HEK293 (cell line): ENCODE results near the gene COL9A3.

Source experiments
- CTCF ChIA-PET: fragments of 350-600 bp; formaldehyde crosslinking; extraction: SDS; loops from one replicate; lab custom pipeline; 2021; ENCODE audit warnings: antibody characterized with exemption; lab: Yijun Ruan, JAX
- POLR2A ChIA-PET: fragments of 300-600 bp; formaldehyde crosslinking; extraction: SDS; loops from one replicate; lab custom pipeline; 2020; ENCODE audit warnings: antibody characterized with exemption, inconsistent platforms; lab: Yijun Ruan, JAX
- H3K27ac ChIP-seq: fragments of 200-500 bp; sonication (Bioruptor generic); 2 replicates; pipeline ENCODE4 v1.5.1; 2014; ENCODE audit warnings: low read depth, low read length, control low read depth, inconsistent platforms; ENCODE audit errors: extremely low read depth
- H3K36me3 ChIP-seq, 2 experiments: fragments of 200-500 bp in 1 of 2; sonication (Bioruptor generic) in 1 of 2; 1 replicate in 1 of 2; 2 replicates in 1 of 2; pipeline ENCODE4 v1.5.1; 2014 to 2017; ENCODE audit warnings: inconsistent platforms in 2 of 2, low read length in 2 of 2; ENCODE audit not compliant: control insufficient read depth in 2 of 2, insufficient read depth in 1 of 2
- H3K4me1 ChIP-seq: fragments of 200-500 bp; sonication (Bioruptor generic); 2 replicates; pipeline ENCODE4 v1.5.1; 2014; ENCODE audit warnings: mild to moderate bottlenecking, low read length, inconsistent platforms; ENCODE audit not compliant: control insufficient read depth, insufficient read depth
- H3K4me3 ChIP-seq: 2 replicates; pipeline ENCODE4 v1.5.1; 2011; ENCODE audit warnings: low read depth, mild to moderate bottlenecking, control low read depth, low read length, moderate library complexity
- H3K9me3 ChIP-seq: fragments of 200-500 bp; sonication (Bioruptor generic); 2 replicates; pipeline ENCODE4 v1.5.1; 2014; ENCODE audit warnings: low read depth, low read length, inconsistent platforms; ENCODE audit not compliant: control insufficient read depth, insufficient read depth
- AEBP2 ChIP-seq: fragments of 450-650 bp; formaldehyde crosslinking; IDR thresholded peaks from 2 replicates; pipeline ENCODE4 v1.5.1; 2016; ENCODE audit warnings: missing biosample characterization, missing genetic modification characterization, borderline replicate concordance
- GFI1B ChIP-seq: fragments of 450-650 bp; formaldehyde crosslinking; IDR thresholded peaks from 2 replicates; pipeline ENCODE4 v1.5.1; 2016; ENCODE audit warnings: missing biosample characterization, missing genetic modification characterization
- MYNN ChIP-seq: fragments of 450-650 bp; formaldehyde crosslinking; IDR thresholded peaks from 2 replicates; pipeline ENCODE4 v1.5.1; 2016; ENCODE audit warnings: missing biosample characterization, missing genetic modification characterization, borderline replicate concordance
- ZBTB1 ChIP-seq: fragments of 450-650 bp; formaldehyde crosslinking; IDR thresholded peaks from 2 replicates; pipeline ENCODE4 v1.5.1; 2016; ENCODE audit warnings: missing biosample characterization, missing genetic modification characterization
- ZNF133 ChIP-seq: fragments of 450-650 bp; formaldehyde crosslinking; IDR thresholded peaks from 2 replicates; pipeline ENCODE4 v1.5.1; 2016; ENCODE audit warnings: missing biosample characterization, missing genetic modification characterization
- ZNF26 ChIP-seq: fragments of 450-650 bp; formaldehyde crosslinking; IDR thresholded peaks from 2 replicates; pipeline ENCODE4 v1.5.1; 2016; ENCODE audit warnings: missing biosample characterization, missing genetic modification characterization
- ZNF391 ChIP-seq: fragments of 450-650 bp; formaldehyde crosslinking; IDR thresholded peaks from 2 replicates; pipeline ENCODE4 v1.5.1; 2016; ENCODE audit warnings: low read depth, missing biosample characterization, missing genetic modification characterization, borderline replicate concordance
- ZNF433 ChIP-seq: fragments of 450-650 bp; formaldehyde crosslinking; IDR thresholded peaks from 2 replicates; pipeline ENCODE4 v1.5.1; 2016; ENCODE audit warnings: missing biosample characterization, missing genetic modification characterization, low read depth
- ZNF518A ChIP-seq: fragments of 450-650 bp; formaldehyde crosslinking; conservative IDR thresholded peaks from 2 replicates; pipeline ENCODE4 v1.5.1; 2016; ENCODE audit warnings: low read depth, missing biosample characterization, missing genetic modification characterization
- ZNF623 ChIP-seq: fragments of 450-650 bp; formaldehyde crosslinking; IDR thresholded peaks from 2 replicates; pipeline ENCODE4 v1.5.1; 2016; ENCODE audit warnings: missing biosample characterization, missing genetic modification characterization
- ZNF658 ChIP-seq: fragments of 450-650 bp; formaldehyde crosslinking; IDR thresholded peaks from 2 replicates; pipeline ENCODE4; 2016; ENCODE audit warnings: missing biosample characterization, missing genetic modification characterization
- ZNF707 ChIP-seq: fragments of 450-650 bp; formaldehyde crosslinking; IDR thresholded peaks from 2 replicates; pipeline ENCODE4 v1.5.1; 2016; ENCODE audit warnings: missing biosample characterization, missing genetic modification characterization
- ZNF747 ChIP-seq: fragments of 450-650 bp; formaldehyde crosslinking; IDR thresholded peaks from 2 replicates; pipeline ENCODE4 v1.5.1; 2016; ENCODE audit warnings: missing biosample characterization, missing genetic modification characterization
- ZNF837 ChIP-seq: fragments of 450-650 bp; formaldehyde crosslinking; IDR thresholded peaks from 2 replicates; pipeline ENCODE4 v1.5.1; 2016; ENCODE audit warnings: missing biosample characterization, missing genetic modification characterization
- ZNF843 ChIP-seq: fragments of 450-650 bp; formaldehyde crosslinking; IDR thresholded peaks from 2 replicates; pipeline ENCODE4 v1.5.1; 2016; ENCODE audit warnings: missing biosample characterization, missing genetic modification characterization
- TF ChIP-seq, protein P1 (sequence below): fragments of 450-650 bp; formaldehyde crosslinking; IDR thresholded peaks from 2 replicates; pipeline ENCODE4 v1.5.1; 2016; ENCODE audit warnings: missing biosample characterization, missing genetic modification characterization
- TF ChIP-seq, protein P2 (sequence below): IDR thresholded peaks from 2 replicates; pipeline ENCODE4 v1.6.1; 2011; ENCODE audit warnings: mild to moderate bottlenecking, low read depth, low read length, borderline replicate concordance

Gene COL9A3

GRCh38 chr20:62809530-62810428 is 7.1 kb upstream of the COL9A3 start:
- no peaks in the 10 kb centered on the region for H3K4me1 ChIP-seq
- H3K36me3 ChIP-seq: peaks cover 4 to 68% of the 10 kb centered on the region in 2 experiments; a peak in 2 of 3 replicates
- ChIA-PET POLR2A (no interaction called here), CTCF (interaction anchor here (1.2 to 2.8 kb wide), 6 partner anchors 10 to 141 kb away, joined by 3 to 17 read pairs (median 12); no protein-coding TSS in a partner anchor)
- no peaks in the 10 kb centered on the region for H3K9me3 ChIP-seq
- no peak overlapping the region for H3K4me3 ChIP-seq
- no peak for TF ChIP-seq ZNF433 (tag by site-specific recombination)
- TF ChIP-seq ZNF391 (tag by site-specific recombination): no peak
- no peak for TF ChIP-seq ZNF26
- no peak for TF ChIP-seq ZNF133 (tag by site-specific recombination)
- TF ChIP-seq ZNF837 (tag by site-specific recombination): no peak
- TF ChIP-seq ZNF843 (tag by site-specific recombination): no peak
- no peak overlapping the region for H3K27ac ChIP-seq

GRCh38 chr20:62811320-62811719 is 5.5 kb upstream of the COL9A3 start:
- POLR2A ChIA-PET: interaction anchor here (1.6 kb wide), 1 partner anchor 17 kb away, joined by 5 read pairs; no protein-coding TSS in a partner anchor
- peaks cover 4 to 68% of the 10 kb centered on the region in 2 experiments; a peak in 2 of 3 replicates for H3K36me3 ChIP-seq

More at GRCh38 chr20:62811320-62811719, 5.5 kb upstream of the COL9A3 start:
- Histone ChIP-seq H3K4me3 (no peak overlapping the region), H3K27ac (no peak overlapping the region), H3K9me3 (no peaks in the 10 kb centered on the region), H3K4me1 (peaks cover 2% of the 10 kb centered on the region; the same call in 1 of the 2 replicates)
- CTCF ChIA-PET: no interaction called here
- TF ChIP-seq ZNF658 (no peak), MYNN (tag by site-specific recombination) (no peak), ZNF518A (no peak), ZNF747 (tag by site-specific recombination) (no peak), ZNF623 (tag by site-specific recombination) (no peak), ZNF707 (no peak), GFI1B (tag by site-specific recombination) (no peak), ZBTB1 (no peak), AEBP2 (tag by site-specific recombination) (no peak)
- TF ChIP-seq, protein P1, sequence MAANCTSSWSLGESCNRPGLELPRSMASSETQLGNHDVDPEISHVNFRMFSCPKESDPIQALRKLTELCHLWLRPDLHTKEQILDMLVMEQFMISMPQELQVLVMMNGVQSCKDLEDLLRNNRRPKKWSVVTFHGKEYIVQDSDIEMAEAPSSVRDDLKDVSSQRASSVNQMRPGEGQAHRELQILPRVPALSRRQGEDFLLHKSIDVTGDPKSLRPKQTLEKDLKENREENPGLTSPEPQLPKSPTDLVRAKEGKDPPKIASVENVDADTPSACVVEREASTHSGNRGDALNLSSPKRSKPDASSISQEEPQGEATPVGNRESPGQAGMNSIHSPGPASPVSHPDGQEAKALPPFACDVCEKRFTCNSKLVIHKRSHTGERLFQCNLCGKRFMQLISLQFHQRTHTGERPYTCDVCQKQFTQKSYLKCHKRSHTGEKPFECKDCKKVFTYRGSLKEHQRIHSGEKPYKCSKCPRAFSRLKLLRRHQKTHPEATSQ (tag by site-specific recombination): no peak
- TF ChIP-seq, protein P2, sequence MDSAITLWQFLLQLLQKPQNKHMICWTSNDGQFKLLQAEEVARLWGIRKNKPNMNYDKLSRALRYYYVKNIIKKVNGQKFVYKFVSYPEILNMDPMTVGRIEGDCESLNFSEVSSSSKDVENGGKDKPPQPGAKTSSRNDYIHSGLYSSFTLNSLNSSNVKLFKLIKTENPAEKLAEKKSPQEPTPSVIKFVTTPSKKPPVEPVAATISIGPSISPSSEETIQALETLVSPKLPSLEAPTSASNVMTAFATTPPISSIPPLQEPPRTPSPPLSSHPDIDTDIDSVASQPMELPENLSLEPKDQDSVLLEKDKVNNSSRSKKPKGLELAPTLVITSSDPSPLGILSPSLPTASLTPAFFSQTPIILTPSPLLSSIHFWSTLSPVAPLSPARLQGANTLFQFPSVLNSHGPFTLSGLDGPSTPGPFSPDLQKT: no peak
